Right lobe of liver (tissue), 4 donors: ENCODE data around the gene STPG4.

ENCODE experiments used
- POLR2A ChIP-seq: fragments of 450-650 bp; IDR thresholded peaks from one replicate; pipeline ENCODE4 v1.6.1; 2017; ENCODE audit warnings: antibody characterized with exemption, mild to moderate bottlenecking
- TF ChIP-seq, protein P1 (sequence below), 4 donors: fragments of 200-600 bp in 3 of 4; fragments of 450-650 bp in 1 of 4; IDR thresholded peaks; one replicate each; pipeline versions ENCODE4 v1.5.1 to v1.8.0; 2016 to 2022; ENCODE audit warnings: antibody characterized with exemption in 4 of 4, mild to moderate bottlenecking in 2 of 4
- donor health status: DM: no; HTN: no; CAD: no.
- donor health status: DM: no; HTN: no; CAD: no.
- donor health status: DM: no; HTN: yes; CAD: no.

DNA sequence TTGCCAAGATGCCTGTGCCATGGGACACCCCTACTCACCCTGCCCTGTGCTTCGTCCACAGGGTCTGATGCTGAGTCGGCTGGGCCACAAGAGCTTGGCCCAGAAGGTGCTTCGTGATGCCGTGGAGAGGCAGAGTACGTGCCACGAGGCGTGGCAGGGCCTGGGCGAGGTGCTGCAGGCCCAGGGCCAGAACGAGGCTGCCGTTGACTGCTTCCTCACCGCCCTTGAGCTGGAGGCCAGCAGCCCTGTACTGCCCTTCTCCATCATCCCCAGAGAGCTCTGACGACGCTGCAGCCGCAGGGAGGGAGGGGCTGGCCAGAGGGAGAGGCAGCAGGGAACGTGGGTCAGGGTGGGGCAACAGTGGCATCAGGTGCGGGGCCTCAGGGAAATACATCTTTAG, 81.5 kb downstream of the STPG4 start:
- no peak for TF ChIP-seq POLR2A
- TF ChIP-seq, protein P1, sequence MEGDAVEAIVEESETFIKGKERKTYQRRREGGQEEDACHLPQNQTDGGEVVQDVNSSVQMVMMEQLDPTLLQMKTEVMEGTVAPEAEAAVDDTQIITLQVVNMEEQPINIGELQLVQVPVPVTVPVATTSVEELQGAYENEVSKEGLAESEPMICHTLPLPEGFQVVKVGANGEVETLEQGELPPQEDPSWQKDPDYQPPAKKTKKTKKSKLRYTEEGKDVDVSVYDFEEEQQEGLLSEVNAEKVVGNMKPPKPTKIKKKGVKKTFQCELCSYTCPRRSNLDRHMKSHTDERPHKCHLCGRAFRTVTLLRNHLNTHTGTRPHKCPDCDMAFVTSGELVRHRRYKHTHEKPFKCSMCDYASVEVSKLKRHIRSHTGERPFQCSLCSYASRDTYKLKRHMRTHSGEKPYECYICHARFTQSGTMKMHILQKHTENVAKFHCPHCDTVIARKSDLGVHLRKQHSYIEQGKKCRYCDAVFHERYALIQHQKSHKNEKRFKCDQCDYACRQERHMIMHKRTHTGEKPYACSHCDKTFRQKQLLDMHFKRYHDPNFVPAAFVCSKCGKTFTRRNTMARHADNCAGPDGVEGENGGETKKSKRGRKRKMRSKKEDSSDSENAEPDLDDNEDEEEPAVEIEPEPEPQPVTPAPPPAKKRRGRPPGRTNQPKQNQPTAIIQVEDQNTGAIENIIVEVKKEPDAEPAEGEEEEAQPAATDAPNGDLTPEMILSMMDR (IDR thresholded peaks at IDR 0.05) = no peak
